ENCODE measurements around the gene EML6. TPM values are rescaled to one million over a fixed set of nuclear protein-coding genes. Genes with fewer than 3 reads are reported as not detected.
A peak's percentile ranks its signal among the peaks of the same experiment; 100 is the strongest.
"Not testable (repeated sequence)": the region's sequence is repeated elsewhere in the genome, so short reads cannot be mapped to it uniquely, and the experiment has no call there.

Gene EML6
- total RNA-seq, 1 donor from 2014 or later, result 10.4 TPM

DNA sequence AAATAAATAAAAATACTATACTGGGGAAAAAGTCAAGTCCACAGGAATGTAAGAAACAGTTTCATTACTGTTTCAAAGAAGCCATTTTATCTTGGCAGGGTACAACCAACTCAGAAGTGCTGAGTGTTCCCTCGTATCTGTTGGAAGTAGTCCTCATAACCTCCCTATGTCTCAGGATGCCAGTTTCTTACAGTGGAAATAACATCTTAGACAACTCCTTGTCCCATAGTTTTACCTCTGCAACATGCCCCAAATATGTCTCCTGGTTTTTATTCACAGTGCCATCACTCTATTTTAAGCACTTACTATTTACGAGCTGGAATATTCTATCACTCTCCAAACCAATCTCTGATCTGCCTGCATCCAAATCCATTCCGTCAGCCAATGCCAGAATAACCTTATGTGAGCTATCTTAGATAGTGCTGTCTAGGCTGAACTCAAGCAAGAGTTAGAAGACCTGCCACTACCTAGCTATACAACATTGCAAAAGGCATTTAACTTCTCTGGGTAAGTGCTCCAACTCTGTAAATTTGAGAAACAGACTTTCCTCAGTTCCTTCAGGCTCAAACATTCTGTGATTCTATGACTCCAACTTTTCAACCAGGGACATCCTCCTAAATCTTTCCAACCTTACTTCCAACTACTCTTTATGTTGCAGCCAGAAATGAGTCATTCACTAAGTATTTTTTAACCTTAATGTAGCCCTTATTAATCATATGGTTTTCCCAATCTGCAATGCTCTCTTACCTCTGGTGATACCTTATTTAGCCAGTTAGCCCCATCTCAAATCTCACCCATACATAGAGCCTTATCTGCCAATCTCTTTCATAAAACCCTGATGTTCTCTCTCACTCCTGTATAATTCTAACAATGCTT is 260.1 kb downstream of the EML6 start:
- Histone ChIP-seq H3K4me3 (ENCODE audit: low read length in 3 of 3) (peak overlapping the region in 2 of 3 donors; percentile 11 to 52), H3K27me3 (ENCODE audit: control insufficient read depth in 3 of 3, insufficient read depth in 3 of 3, low read length in 3 of 3) (no peaks in the 10 kb centered on the region), H3K9ac (ENCODE audit: low read depth in 1 of 3, low read length in 3 of 3) (peak overlapping the region in 2 of 3 donors; percentile 50 to 57), H3K27ac (ENCODE audit: low read depth, low read length) (peak overlapping the region; percentile 82), H3K4me1 (ENCODE audit: control insufficient read depth in 3 of 3, insufficient read depth in 3 of 3, low read length in 3 of 3) (peaks cover 45 to 60% (median 47%) of the 10 kb centered on the region in 3 donors), H3K36me3 (ENCODE audit: control insufficient read depth in 3 of 3, insufficient read depth in 3 of 3, low read length in 3 of 3) (peaks cover 4 to 17% (median 10%) of the 10 kb centered on the region in 3 donors), H3K9me3 (ENCODE audit: control insufficient read depth in 3 of 3, low read length in 3 of 3) (no peaks in the 10 kb centered on the region)

- Histone ChIP-seq H3K9ac (ENCODE audit: low read depth in 1 of 3, low read length in 3 of 3) (peak overlapping the region in 1 of 3 donors; percentile 57), H3K36me3 (ENCODE audit: control insufficient read depth in 3 of 3, insufficient read depth in 3 of 3, low read length in 3 of 3) (peaks cover 4 to 17% (median 10%) of the 10 kb centered on the region in 3 donors), H3K4me3 (ENCODE audit: low read length in 3 of 3) (peak overlapping the region in 1 of 3 donors; percentile 45), H3K27ac (ENCODE audit: low read depth, low read length) (peak overlapping the region; percentile 82), H3K4me1 (ENCODE audit: control insufficient read depth in 3 of 3, insufficient read depth in 3 of 3, low read length in 3 of 3) (peaks cover 48 to 60% (median 50%) of the 10 kb centered on the region in 3 donors), H3K27me3 (ENCODE audit: control insufficient read depth in 3 of 3, insufficient read depth in 3 of 3, low read length in 3 of 3) (no peaks in the 10 kb centered on the region), H3K9me3 (ENCODE audit: control insufficient read depth in 3 of 3, low read length in 3 of 3) (no peaks in the 10 kb centered on the region)
These were observed 261.0 kb downstream of the EML6 start for GRCh38 chr2:54984476-54984875.

- peak overlapping the region; percentile 82 for H3K27ac ChIP-seq (ENCODE audit: low read depth, low read length)
These were observed 262.8 kb downstream of the EML6 start for GRCh38 chr2:54986264-54986663.

DNA sequence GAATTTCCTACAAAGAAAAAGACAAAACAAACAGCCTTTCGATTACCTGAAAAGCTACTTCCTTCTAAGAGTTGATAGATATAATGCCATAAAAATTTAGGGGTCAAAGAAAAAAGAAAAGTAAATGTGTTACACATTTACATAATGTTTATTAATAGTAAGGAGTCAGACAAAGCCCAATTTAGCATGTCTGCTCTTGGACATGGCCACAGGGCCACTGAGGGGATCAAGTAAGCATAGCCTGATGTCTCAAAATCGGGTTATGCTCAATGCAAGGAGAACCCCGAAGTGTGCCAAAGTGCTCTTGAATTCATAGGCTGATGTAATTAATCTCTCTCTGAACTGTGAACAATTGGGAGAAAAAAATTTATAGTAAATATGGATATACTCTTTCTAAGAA is 265.1 kb downstream of the EML6 start:
- H3K4me1 ChIP-seq (ENCODE audit: control insufficient read depth in 3 of 3, insufficient read depth in 3 of 3, low read length in 3 of 3), result peaks cover 43 to 53% (median 48%) of the 10 kb centered on the region in 3 donors
- H3K27ac ChIP-seq (ENCODE audit: low read depth, low read length), result peak overlapping the region; percentile 82

More at GRCh38 chr2:54986264-54986663, 262.8 kb downstream of the EML6 start:
- Histone ChIP-seq H3K36me3 (ENCODE audit: control insufficient read depth in 3 of 3, insufficient read depth in 3 of 3, low read length in 3 of 3) (peaks cover 4 to 17% (median 10%) of the 10 kb centered on the region in 3 donors), H3K4me1 (ENCODE audit: control insufficient read depth in 3 of 3, insufficient read depth in 3 of 3, low read length in 3 of 3) (peaks cover 44 to 53% (median 48%) of the 10 kb centered on the region in 3 donors), H3K4me3 (ENCODE audit: low read length in 3 of 3) (no peak overlapping the region), H3K9me3 (ENCODE audit: control insufficient read depth in 3 of 3, low read length in 3 of 3) (no peaks in the 10 kb centered on the region), H3K27me3 (ENCODE audit: control insufficient read depth in 3 of 3, insufficient read depth in 3 of 3, low read length in 3 of 3) (no peaks in the 10 kb centered on the region), H3K9ac (ENCODE audit: low read depth in 1 of 3, low read length in 3 of 3) (peak overlapping the region in 1 of 3 donors; percentile 36)

GRCh38 chr2:54990694-54991093 is 267.2 kb downstream of the EML6 start:
- Histone ChIP-seq H3K4me1 (ENCODE audit: control insufficient read depth in 3 of 3, insufficient read depth in 3 of 3, low read length in 3 of 3) (peaks cover 40 to 56% (median 42%) of the 10 kb centered on the region in 3 donors), H3K27ac (ENCODE audit: low read depth, low read length) (peak overlapping the region; percentile 25), H3K36me3 (ENCODE audit: control insufficient read depth in 3 of 3, insufficient read depth in 3 of 3, low read length in 3 of 3) (peaks cover 0 to 17% (median 4%) of the 10 kb centered on the region in 3 donors)
- H3K9ac ChIP-seq (ENCODE audit: low read depth in 1 of 3, low read length in 3 of 3); H3K27me3 ChIP-seq (ENCODE audit: control insufficient read depth in 3 of 3, insufficient read depth in 3 of 3, low read length in 3 of 3); H3K9me3 ChIP-seq (ENCODE audit: control insufficient read depth in 3 of 3, low read length in 3 of 3); H3K4me3 ChIP-seq (ENCODE audit: low read length in 3 of 3): not testable (repeated sequence)

More for the DNA sequence above, 265.1 kb downstream of the EML6 start:
- Histone ChIP-seq H3K4me3 (ENCODE audit: low read length in 3 of 3) (no peak overlapping the region), H3K9me3 (ENCODE audit: control insufficient read depth in 3 of 3, low read length in 3 of 3) (no peaks in the 10 kb centered on the region), H3K27me3 (ENCODE audit: control insufficient read depth in 3 of 3, insufficient read depth in 3 of 3, low read length in 3 of 3) (no peaks in the 10 kb centered on the region), H3K36me3 (ENCODE audit: control insufficient read depth in 3 of 3, insufficient read depth in 3 of 3, low read length in 3 of 3) (peaks cover 3 to 17% (median 4%) of the 10 kb centered on the region in 3 donors), H3K9ac (ENCODE audit: low read depth in 1 of 3, low read length in 3 of 3) (peak overlapping the region in 1 of 3 donors; percentile 41)

- no peaks in the 10 kb centered on the region for H3K36me3 ChIP-seq (ENCODE audit: control insufficient read depth in 3 of 3, insufficient read depth in 3 of 3, low read length in 3 of 3)
- H3K9ac ChIP-seq (ENCODE audit: low read depth in 1 of 3, low read length in 3 of 3), result no peak overlapping the region
- peak overlapping the region; percentile 81 for H3K27ac ChIP-seq (ENCODE audit: low read depth, low read length)
- no peak overlapping the region for H3K4me3 ChIP-seq (ENCODE audit: low read length in 3 of 3)
- no peaks in the 10 kb centered on the region for H3K27me3 ChIP-seq (ENCODE audit: control insufficient read depth in 3 of 3, insufficient read depth in 3 of 3, low read length in 3 of 3)
- no peaks in the 10 kb centered on the region for H3K9me3 ChIP-seq (ENCODE audit: control insufficient read depth in 3 of 3, low read length in 3 of 3)
- peaks cover 17 to 68% (median 18%) of the 10 kb centered on the region in 3 donors for H3K4me1 ChIP-seq (ENCODE audit: control insufficient read depth in 3 of 3, insufficient read depth in 3 of 3, low read length in 3 of 3)
These were observed 272.1 kb downstream of the EML6 start for GRCh38 chr2:54995553-54995952.

- H3K9ac ChIP-seq (ENCODE audit: low read depth in 1 of 3, low read length in 3 of 3), result peak overlapping the region in 2 of 3 donors; percentile 46 to 55
- no peak overlapping the region for H3K4me3 ChIP-seq (ENCODE audit: low read length in 3 of 3)
- H3K9me3 ChIP-seq (ENCODE audit: control insufficient read depth in 3 of 3, low read length in 3 of 3), result no peaks in the 10 kb centered on the region
- H3K27ac ChIP-seq (ENCODE audit: low read depth, low read length), result peak overlapping the region; percentile 81
- H3K4me1 ChIP-seq (ENCODE audit: control insufficient read depth in 3 of 3, insufficient read depth in 3 of 3, low read length in 3 of 3), result peaks cover 13 to 63% (median 14%) of the 10 kb centered on the region in 3 donors
- H3K36me3 ChIP-seq (ENCODE audit: control insufficient read depth in 3 of 3, insufficient read depth in 3 of 3, low read length in 3 of 3), result no peaks in the 10 kb centered on the region
- no peaks in the 10 kb centered on the region for H3K27me3 ChIP-seq (ENCODE audit: control insufficient read depth in 3 of 3, insufficient read depth in 3 of 3, low read length in 3 of 3)
These were observed 274.4 kb downstream of the EML6 start for GRCh38 chr2:54997826-54998225.

- H3K9ac ChIP-seq (ENCODE audit: low read depth in 1 of 3, low read length in 3 of 3), result peak overlapping the region; percentile 55 to 75 (median 55)
- H3K9me3 ChIP-seq (ENCODE audit: control insufficient read depth in 3 of 3, low read length in 3 of 3), result no peaks in the 10 kb centered on the region
- peaks cover 10 to 61% (median 14%) of the 10 kb centered on the region in 3 donors for H3K4me1 ChIP-seq (ENCODE audit: control insufficient read depth in 3 of 3, insufficient read depth in 3 of 3, low read length in 3 of 3)
- H3K27me3 ChIP-seq (ENCODE audit: control insufficient read depth in 3 of 3, insufficient read depth in 3 of 3, low read length in 3 of 3), result no peaks in the 10 kb centered on the region
- no peaks in the 10 kb centered on the region for H3K36me3 ChIP-seq (ENCODE audit: control insufficient read depth in 3 of 3, insufficient read depth in 3 of 3, low read length in 3 of 3)
- peak overlapping the region; percentile 81 for H3K27ac ChIP-seq (ENCODE audit: low read depth, low read length)
- H3K4me3 ChIP-seq (ENCODE audit: low read length in 3 of 3), result peak overlapping the region in 2 of 3 donors; percentile 6 to 46
These were observed 275.7 kb downstream of the EML6 start for GRCh38 chr2:54999182-54999581.

DNA sequence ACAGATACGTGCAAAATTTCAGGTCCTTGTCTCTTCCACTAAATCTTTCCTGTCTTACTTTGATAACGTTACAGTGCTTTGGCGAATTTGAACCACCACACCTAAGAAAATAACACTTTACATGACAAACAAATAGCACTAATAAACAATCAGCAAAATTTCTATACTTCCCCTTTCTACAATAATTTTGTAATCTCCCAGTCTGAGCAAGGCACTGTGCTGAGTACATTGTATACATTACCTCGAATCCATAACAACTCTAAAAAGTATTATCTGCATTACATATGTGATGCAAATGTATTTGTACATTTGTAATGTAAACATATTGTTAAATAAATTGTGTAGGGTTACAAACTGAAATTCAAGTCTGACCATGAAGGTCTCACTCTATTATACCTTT is 276.9 kb downstream of the EML6 start:
- Histone ChIP-seq H3K27me3 (ENCODE audit: control insufficient read depth in 3 of 3, insufficient read depth in 3 of 3, low read length in 3 of 3) (no peaks in the 10 kb centered on the region), H3K9me3 (ENCODE audit: control insufficient read depth in 3 of 3, low read length in 3 of 3) (no peaks in the 10 kb centered on the region), H3K9ac (ENCODE audit: low read depth in 1 of 3, low read length in 3 of 3) (peak overlapping the region; percentile 55 to 79 (median 55)), H3K4me1 (ENCODE audit: control insufficient read depth in 3 of 3, insufficient read depth in 3 of 3, low read length in 3 of 3) (peaks cover 5 to 63% (median 7%) of the 10 kb centered on the region in 3 donors), H3K4me3 (ENCODE audit: low read length in 3 of 3) (peak overlapping the region; percentile 3 to 46 (median 24)), H3K27ac (ENCODE audit: low read depth, low read length) (peak overlapping the region; percentile 81), H3K36me3 (ENCODE audit: control insufficient read depth in 3 of 3, insufficient read depth in 3 of 3, low read length in 3 of 3) (no peaks in the 10 kb centered on the region)

- Histone ChIP-seq H3K4me3 (ENCODE audit: low read length in 3 of 3) (peak overlapping the region in 2 of 3 donors; percentile 15 to 41), H3K9ac (ENCODE audit: low read depth in 1 of 3, low read length in 3 of 3) (peak overlapping the region; percentile 55 to 62 (median 55)), H3K36me3 (ENCODE audit: control insufficient read depth in 3 of 3, insufficient read depth in 3 of 3, low read length in 3 of 3) (no peaks in the 10 kb centered on the region), H3K4me1 (ENCODE audit: control insufficient read depth in 3 of 3, insufficient read depth in 3 of 3, low read length in 3 of 3) (peaks cover 3 to 63% (median 7%) of the 10 kb centered on the region in 3 donors), H3K27me3 (ENCODE audit: control insufficient read depth in 3 of 3, insufficient read depth in 3 of 3, low read length in 3 of 3) (no peaks in the 10 kb centered on the region), H3K9me3 (ENCODE audit: control insufficient read depth in 3 of 3, low read length in 3 of 3) (no peaks in the 10 kb centered on the region), H3K27ac (ENCODE audit: low read depth, low read length) (peak overlapping the region; percentile 81)
These were observed 278.3 kb downstream of the EML6 start for GRCh38 chr2:55001716-55002115.
